Nephron progenitor cell (in vitro differentiated cells): ENCODE data around the gene DPF3.

ENCODE experiments used
- DNase-seq: peaks from one replicate; pipeline ENCODE4 v3.0.0; 2021
- H3K27ac Mint-ChIP-seq: 2 replicates; pipeline ENCODE4 v1.8.0; 2021; ENCODE audit warnings: mild to moderate bottlenecking, moderate library complexity, mixed read lengths
- H3K27me3 Mint-ChIP-seq: 2 replicates; pipeline ENCODE4 v1.8.0; 2021; ENCODE audit warnings: mild to moderate bottlenecking, low read depth, mixed read lengths; ENCODE audit not compliant: poor library complexity
- H3K36me3 Mint-ChIP-seq: 2 replicates; pipeline ENCODE4 v1.8.0; 2021; ENCODE audit warnings: low read depth, mixed read lengths
- H3K4me1 Mint-ChIP-seq: 2 replicates; pipeline ENCODE4 v1.8.0; 2021; ENCODE audit warnings: mixed read lengths
- H3K4me3 Mint-ChIP-seq: 2 replicates; pipeline ENCODE4 v1.8.0; 2021; ENCODE audit warnings: mild to moderate bottlenecking, moderate library complexity, mixed read lengths
- H3K9me3 Mint-ChIP-seq: 2 replicates; pipeline ENCODE4 v1.8.0; 2021; ENCODE audit warnings: mild to moderate bottlenecking, moderate library complexity, mixed read lengths
- CTCF ChIP-seq: fragments of 200-600 bp; sonication (generic); IDR thresholded peaks from 2 replicates; pipeline ENCODE4 v1.5.0; 2021; ENCODE audit warnings: antibody characterized with exemption

The DPF3 gene

GRCh38 chr14:72830786-72831594 is 62.9 kb downstream of the DPF3 start:
- Mint-ChIP-seq H3K27me3 (no peaks in the 10 kb centered on the region), H3K27ac (peak overlapping the region; percentile 7), H3K36me3 (peaks cover 32% of the 10 kb centered on the region), H3K4me3 (peak overlapping the region; percentile 53), H3K4me1 (peaks cover 51% of the 10 kb centered on the region), H3K9me3 (no peaks in the 10 kb centered on the region)
- no peak for TF ChIP-seq CTCF
- DNase-seq = peak; percentile 21

- H3K9me3 Mint-ChIP-seq = no peaks in the 10 kb centered on the region
- no peak for TF ChIP-seq CTCF
- peaks cover 25% of the 10 kb centered on the region for H3K36me3 Mint-ChIP-seq
- peak overlapping the region; percentile 28 for H3K4me3 Mint-ChIP-seq
- H3K4me1 Mint-ChIP-seq = peaks cover 51% of the 10 kb centered on the region
- no peak for DNase-seq
- peak overlapping the region; percentile 7 for H3K27ac Mint-ChIP-seq
- no peaks in the 10 kb centered on the region for H3K27me3 Mint-ChIP-seq
Measured at GRCh38 chr14:72830356-72830755, 63.5 kb downstream of the DPF3 start.

- H3K4me3 Mint-ChIP-seq = no peak overlapping the region
- H3K4me1 Mint-ChIP-seq = peaks cover 56% of the 10 kb centered on the region
- no peak for TF ChIP-seq CTCF
- no peak for DNase-seq
- H3K36me3 Mint-ChIP-seq = peaks cover 26% of the 10 kb centered on the region
- peaks cover 2% of the 10 kb centered on the region for H3K27me3 Mint-ChIP-seq
- no peaks in the 10 kb centered on the region for H3K9me3 Mint-ChIP-seq
- peak overlapping the region; percentile 21 for H3K27ac Mint-ChIP-seq
Measured at GRCh38 chr14:72828604-72829003, 65.3 kb downstream of the DPF3 start.

- Mint-ChIP-seq H3K9me3 (peaks cover 4% of the 10 kb centered on the region), H3K36me3 (peaks cover 32% of the 10 kb centered on the region), H3K4me1 (peaks cover 39% of the 10 kb centered on the region), H3K27ac (peak overlapping the region; percentile 94), H3K27me3 (peaks cover 2% of the 10 kb centered on the region), H3K4me3 (no peak overlapping the region)
- TF ChIP-seq CTCF = no peak
- no peak for DNase-seq
Measured at GRCh38 chr14:72826039-72826438, 67.9 kb downstream of the DPF3 start.

- peaks cover 33% of the 10 kb centered on the region for H3K4me1 Mint-ChIP-seq
- TF ChIP-seq CTCF = no peak
- H3K27me3 Mint-ChIP-seq = peaks cover 2% of the 10 kb centered on the region
- peaks cover 33% of the 10 kb centered on the region for H3K36me3 Mint-ChIP-seq
- DNase-seq = no peak
- H3K9me3 Mint-ChIP-seq = peaks cover 4% of the 10 kb centered on the region
- peak overlapping the region; percentile 94 for H3K27ac Mint-ChIP-seq
- no peak overlapping the region for H3K4me3 Mint-ChIP-seq
Measured at GRCh38 chr14:72825486-72825885, 68.4 kb downstream of the DPF3 start.

- peaks cover 2% of the 10 kb centered on the region for H3K27me3 Mint-ChIP-seq
- no peak overlapping the region for H3K4me3 Mint-ChIP-seq
- peaks cover 13% of the 10 kb centered on the region for H3K9me3 Mint-ChIP-seq
- TF ChIP-seq CTCF = no peak
- peaks cover 26% of the 10 kb centered on the region for H3K4me1 Mint-ChIP-seq
- peak overlapping the region; percentile 40 for H3K27ac Mint-ChIP-seq
- H3K36me3 Mint-ChIP-seq = peaks cover 47% of the 10 kb centered on the region
- DNase-seq = no peak
Measured at GRCh38 chr14:72824051-72824450, 69.8 kb downstream of the DPF3 start.
